ENCODE measurements around the gene ART4. TPM values are rescaled to one million over a fixed set of nuclear protein-coding genes. Genes with fewer than 3 reads are reported as not detected.

Gene ART4
- total and polyA plus RNA-seq, 9 donors, result 0.05 to 5.6 (median 0.46) TPM

GRCh38 chr12:14879222-14879933 is 36.1 kb upstream of the ART4 start:
- DNase-seq, result no peak
- Histone ChIP-seq H3K27me3 (no peaks in the 10 kb centered on the region), H3K4me1 (ENCODE audit: insufficient read depth) (peaks cover 5% of the 10 kb centered on the region), H3K36me3 (no peaks in the 10 kb centered on the region), H3K9me3 (no peaks in the 10 kb centered on the region), H3K27ac (no peak overlapping the region), H3K4me3 (no peak overlapping the region)
- intact Hi-C loops (cut with DNase I), result no loop called here
- 89 to 95% (median 93%) methylated on average over 8 of the region's 8 CpGs for WGBS, 3 donors
- no peak for TF ChIP-seq EP300 (IDR thresholded peaks at IDR 0.05)

GRCh38 chr12:14878488-14878887 is 35.2 kb upstream of the ART4 start:
- Histone ChIP-seq H3K27me3 (no peaks in the 10 kb centered on the region), H3K9me3 (no peaks in the 10 kb centered on the region), H3K4me1 (ENCODE audit: insufficient read depth) (peaks cover 2% of the 10 kb centered on the region), H3K36me3 (no peaks in the 10 kb centered on the region), H3K27ac (no peak overlapping the region), H3K4me3 (no peak overlapping the region)
- TF ChIP-seq POLR2A (IDR thresholded peaks at IDR 0.05), result no peak
- no peak for TF ChIP-seq CTCF (IDR thresholded peaks at IDR 0.05)
- TF ChIP-seq EP300 (IDR thresholded peaks at IDR 0.05), result no peak
- DNase-seq, result no peak
- 96 to 100% (median 97%) methylated on average over 1 of the region's 1 CpG for WGBS, 3 donors
- intact Hi-C loops (cut with DNase I), result no loop called here

GRCh38 chr12:14876833-14877232 is 33.5 kb upstream of the ART4 start:
- H3K27me3 ChIP-seq, result no peaks in the 10 kb centered on the region
- H3K4me1 ChIP-seq (ENCODE audit: insufficient read depth), result no peaks in the 10 kb centered on the region
- H3K9me3 ChIP-seq, result no peaks in the 10 kb centered on the region
- WGBS, 3 donors, result 42 to 95% (median 68%) methylated on average over 2 of the region's 2 CpGs
- no peak overlapping the region for H3K4me3 ChIP-seq
- TF ChIP-seq CTCF (IDR thresholded peaks at IDR 0.05), result no peak
- TF ChIP-seq POLR2A (IDR thresholded peaks at IDR 0.05), result no peak
- no peak for TF ChIP-seq EP300 (IDR thresholded peaks at IDR 0.05)
- no peak for DNase-seq
- intact Hi-C loops (cut with DNase I), result no loop called here
- H3K27ac ChIP-seq, result no peak overlapping the region
- no peaks in the 10 kb centered on the region for H3K36me3 ChIP-seq

- intact Hi-C loops (cut with DNase I), result no loop called here
- no peaks in the 10 kb centered on the region for H3K36me3 ChIP-seq
- TF ChIP-seq POLR2A (IDR thresholded peaks at IDR 0.05), result no peak
- TF ChIP-seq EP300 (IDR thresholded peaks at IDR 0.05), result no peak
- TF ChIP-seq CTCF (IDR thresholded peaks at IDR 0.05), result no peak
- DNase-seq, result no peak
- no peaks in the 10 kb centered on the region for H3K27me3 ChIP-seq
- H3K4me1 ChIP-seq (ENCODE audit: insufficient read depth), result no peaks in the 10 kb centered on the region
- H3K4me3 ChIP-seq, result no peak overlapping the region
- 61 to 71% (median 65%) methylated on average over 3 of the region's 3 CpGs for WGBS, 3 donors
- H3K27ac ChIP-seq, result no peak overlapping the region
- H3K9me3 ChIP-seq, result no peaks in the 10 kb centered on the region
Measured at GRCh38 chr12:14874882-14875281, 31.6 kb upstream of the ART4 start.

- Histone ChIP-seq H3K9me3 (no peaks in the 10 kb centered on the region), H3K36me3 (no peaks in the 10 kb centered on the region), H3K27me3 (no peaks in the 10 kb centered on the region), H3K27ac (no peak overlapping the region), H3K4me1 (ENCODE audit: insufficient read depth) (no peaks in the 10 kb centered on the region), H3K4me3 (no peak overlapping the region)
- no peak for DNase-seq
- no peak for TF ChIP-seq CTCF (IDR thresholded peaks at IDR 0.05)
- TF ChIP-seq POLR2A (IDR thresholded peaks at IDR 0.05), result no peak
- no peak for TF ChIP-seq EP300 (IDR thresholded peaks at IDR 0.05)
- intact Hi-C loops (cut with DNase I), result no loop called here
- WGBS, 3 donors, result 68 to 87% (median 82%) methylated on average over 1 of the region's 1 CpG
Measured at GRCh38 chr12:14873440-14874185, 30.3 kb upstream of the ART4 start.

Data from ovary (tissue), 9 donors.